ENCODE data around the gene ARHGAP26.

Gene ARHGAP26

DNA sequence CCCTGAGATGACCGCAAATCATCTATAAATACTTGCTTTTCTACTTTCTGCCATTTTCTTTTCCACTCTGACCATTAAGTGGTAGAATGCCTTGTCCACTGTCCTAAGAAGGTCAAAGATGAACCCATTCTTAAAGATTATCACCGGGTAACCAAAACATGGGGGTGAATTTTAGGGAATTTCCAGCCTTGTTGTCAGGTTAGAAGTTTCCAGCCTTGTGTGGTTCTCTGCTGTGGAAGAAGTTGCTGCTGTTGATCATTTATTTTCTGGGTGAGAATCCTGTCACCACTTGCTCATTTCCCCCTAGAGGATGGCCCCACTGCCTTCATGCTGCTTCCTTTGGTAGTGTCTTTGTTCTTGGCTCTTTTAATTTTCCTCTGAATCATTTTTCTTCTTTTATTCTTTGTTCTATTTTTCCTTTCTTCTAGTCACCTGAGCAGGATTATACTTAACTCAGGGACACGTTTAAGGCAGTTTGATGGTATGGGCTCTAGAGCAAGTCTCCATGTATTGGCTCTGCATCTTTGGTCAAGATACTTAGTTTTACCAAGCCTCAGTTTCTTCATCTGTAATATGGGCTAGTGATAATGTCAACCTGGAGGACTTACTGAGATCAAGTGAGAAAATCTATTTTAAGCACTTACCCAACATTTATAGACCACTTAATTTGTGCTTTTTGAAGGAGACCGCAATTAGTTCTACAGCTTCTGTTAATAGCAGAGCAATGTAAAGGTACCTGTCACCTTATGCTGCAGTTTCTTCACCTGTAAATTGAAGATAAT lies 266.2 kb downstream of the ARHGAP26 start:
- no peak overlapping the region for H3K27ac ChIP-seq (ENCODE audit: low read depth, low read length)
- H3F3A ChIP-seq (ENCODE audit: control insufficient read depth, insufficient read depth), result no peaks in the 10 kb centered on the region
- H3K36me3 ChIP-seq (ENCODE audit: control insufficient read depth, low read length), result no peaks in the 10 kb centered on the region
- no peaks in the 10 kb centered on the region for H3K9me2 ChIP-seq (replicated peaks; ENCODE audit: control insufficient read depth, low read length)
- no peak overlapping the region for H3K4me2 ChIP-seq (ENCODE audit: low read length)
- no peaks in the 10 kb centered on the region for H3K79me2 ChIP-seq (ENCODE audit: control insufficient read depth, low read length)
- H3K4me3 ChIP-seq (ENCODE audit: low read length), result no peak overlapping the region
- no peak for TF ChIP-seq EZH2phosphoT487 (IDR thresholded peaks at IDR 0.05; ENCODE audit: borderline replicate concordance, low read length)
- TF ChIP-seq, protein P1, sequence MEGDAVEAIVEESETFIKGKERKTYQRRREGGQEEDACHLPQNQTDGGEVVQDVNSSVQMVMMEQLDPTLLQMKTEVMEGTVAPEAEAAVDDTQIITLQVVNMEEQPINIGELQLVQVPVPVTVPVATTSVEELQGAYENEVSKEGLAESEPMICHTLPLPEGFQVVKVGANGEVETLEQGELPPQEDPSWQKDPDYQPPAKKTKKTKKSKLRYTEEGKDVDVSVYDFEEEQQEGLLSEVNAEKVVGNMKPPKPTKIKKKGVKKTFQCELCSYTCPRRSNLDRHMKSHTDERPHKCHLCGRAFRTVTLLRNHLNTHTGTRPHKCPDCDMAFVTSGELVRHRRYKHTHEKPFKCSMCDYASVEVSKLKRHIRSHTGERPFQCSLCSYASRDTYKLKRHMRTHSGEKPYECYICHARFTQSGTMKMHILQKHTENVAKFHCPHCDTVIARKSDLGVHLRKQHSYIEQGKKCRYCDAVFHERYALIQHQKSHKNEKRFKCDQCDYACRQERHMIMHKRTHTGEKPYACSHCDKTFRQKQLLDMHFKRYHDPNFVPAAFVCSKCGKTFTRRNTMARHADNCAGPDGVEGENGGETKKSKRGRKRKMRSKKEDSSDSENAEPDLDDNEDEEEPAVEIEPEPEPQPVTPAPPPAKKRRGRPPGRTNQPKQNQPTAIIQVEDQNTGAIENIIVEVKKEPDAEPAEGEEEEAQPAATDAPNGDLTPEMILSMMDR (IDR thresholded peaks at IDR 0.05; ENCODE audit: low read depth, low read length, poor library complexity, severe bottlenecking), result no peak
- H4K20me1 ChIP-seq (ENCODE audit: control insufficient read depth, insufficient read depth, low read depth, low read length), result no peaks in the 10 kb centered on the region
- no peaks in the 10 kb centered on the region for H3K4me1 ChIP-seq (ENCODE audit: control insufficient read depth, low read length)
- no peaks in the 10 kb centered on the region for H3K27me3 ChIP-seq (ENCODE audit: control insufficient read depth, low read length)
- H3K9me3 ChIP-seq (ENCODE audit: control insufficient read depth, insufficient read depth, low read length), result no peaks in the 10 kb centered on the region

DNA sequence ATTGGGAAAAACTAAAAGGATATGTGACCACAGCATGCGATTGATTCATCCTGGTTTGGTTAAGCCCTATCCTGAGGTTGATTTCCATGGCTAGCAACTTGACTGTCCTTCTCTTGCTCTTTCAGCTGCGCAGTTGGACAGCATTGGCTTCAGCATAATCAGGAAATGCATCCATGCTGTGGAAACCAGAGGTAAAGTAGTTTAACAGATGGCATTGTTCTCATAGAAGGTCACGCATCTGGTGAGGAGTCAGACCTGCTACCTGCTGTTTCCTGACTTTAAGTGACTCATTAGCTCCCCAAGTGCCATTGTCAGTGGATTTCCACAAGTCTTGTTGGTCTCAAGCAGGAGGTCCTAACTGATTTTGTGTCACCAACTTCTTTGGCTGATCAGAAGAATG lies 266.9 kb downstream of the ARHGAP26 start:
- Histone ChIP-seq H3K4me2 (ENCODE audit: low read length) (no peak overlapping the region), H3K9me2 (replicated peaks; ENCODE audit: control insufficient read depth, low read length) (no peaks in the 10 kb centered on the region), H3F3A (ENCODE audit: control insufficient read depth, insufficient read depth) (no peaks in the 10 kb centered on the region), H3K27me3 (ENCODE audit: control insufficient read depth, low read length) (no peaks in the 10 kb centered on the region), H3K4me3 (ENCODE audit: low read length) (no peak overlapping the region), H3K36me3 (ENCODE audit: control insufficient read depth, low read length) (no peaks in the 10 kb centered on the region), H4K20me1 (ENCODE audit: control insufficient read depth, insufficient read depth, low read depth, low read length) (no peaks in the 10 kb centered on the region), H3K4me1 (ENCODE audit: control insufficient read depth, low read length) (no peaks in the 10 kb centered on the region), H3K9me3 (ENCODE audit: control insufficient read depth, insufficient read depth, low read length) (no peaks in the 10 kb centered on the region), H3K79me2 (ENCODE audit: control insufficient read depth, low read length) (no peaks in the 10 kb centered on the region), H3K27ac (ENCODE audit: low read depth, low read length) (no peak overlapping the region)
- no peak for TF ChIP-seq EZH2phosphoT487 (IDR thresholded peaks at IDR 0.05; ENCODE audit: borderline replicate concordance, low read length)
- TF ChIP-seq, protein P1 (IDR thresholded peaks at IDR 0.05; ENCODE audit: low read depth, low read length, poor library complexity, severe bottlenecking), result no peak

DNA sequence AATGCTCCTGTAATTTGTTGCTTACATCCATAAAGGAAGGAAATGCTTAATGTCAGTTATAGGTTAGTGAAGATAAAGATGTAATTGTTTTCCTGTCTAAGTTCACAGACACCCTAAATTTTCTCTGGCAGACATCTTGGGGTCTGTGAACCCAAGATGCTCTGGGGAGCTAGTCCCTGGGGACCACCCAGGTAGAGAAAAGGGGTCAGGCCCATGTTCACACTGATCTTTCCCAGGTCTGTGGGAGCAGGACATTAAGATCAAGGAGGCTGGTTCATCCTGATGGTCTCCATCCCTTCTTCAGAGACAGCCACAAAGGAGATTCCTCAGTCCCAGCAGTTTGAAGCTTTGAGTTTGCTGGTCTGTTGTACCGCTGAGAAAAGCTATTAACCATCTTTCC lies 267.5 kb downstream of the ARHGAP26 start:
- H4K20me1 ChIP-seq (ENCODE audit: control insufficient read depth, insufficient read depth, low read depth, low read length), result no peaks in the 10 kb centered on the region
- TF ChIP-seq, protein P1 (IDR thresholded peaks at IDR 0.05; ENCODE audit: low read depth, low read length, poor library complexity, severe bottlenecking), result no peak
- TF ChIP-seq EZH2phosphoT487 (IDR thresholded peaks at IDR 0.05; ENCODE audit: borderline replicate concordance, low read length), result no peak
- no peaks in the 10 kb centered on the region for H3K9me3 ChIP-seq (ENCODE audit: control insufficient read depth, insufficient read depth, low read length)
- H3F3A ChIP-seq (ENCODE audit: control insufficient read depth, insufficient read depth), result no peaks in the 10 kb centered on the region
- H3K4me3 ChIP-seq (ENCODE audit: low read length), result no peak overlapping the region
- no peaks in the 10 kb centered on the region for H3K36me3 ChIP-seq (ENCODE audit: control insufficient read depth, low read length)
- H3K4me1 ChIP-seq (ENCODE audit: control insufficient read depth, low read length), result no peaks in the 10 kb centered on the region
- H3K27me3 ChIP-seq (ENCODE audit: control insufficient read depth, low read length), result no peaks in the 10 kb centered on the region
- H3K4me2 ChIP-seq (ENCODE audit: low read length), result no peak overlapping the region
- no peaks in the 10 kb centered on the region for H3K79me2 ChIP-seq (ENCODE audit: control insufficient read depth, low read length)
- H3K27ac ChIP-seq (ENCODE audit: low read depth, low read length), result no peak overlapping the region
- H3K9me2 ChIP-seq (replicated peaks; ENCODE audit: control insufficient read depth, low read length), result no peaks in the 10 kb centered on the region

Measured in DOHH2 (cell line).